ENCODE results near the gene IFRD2.

The IFRD2 gene

GRCh38 chr3:50237754-50238548 is 54.3 kb downstream of the IFRD2 start:
- TF ChIP-seq MYC (IDR thresholded peaks at IDR 0.05; ENCODE audit: low read depth, low read length) (0 out of 2 replicates have a peak, but pooled peaks have one; percentile 3), MAX (IDR thresholded peaks at IDR 0.05; ENCODE audit: low read depth, low read length) (peak; percentile 49), POLR2A (IDR thresholded peaks at IDR 0.05; ENCODE audit: extremely low read depth, insufficient read length) (peak; percentile 33), CTCF (IDR thresholded peaks at IDR 0.05; ENCODE audit: low read depth, low read length) (no peak)
- H3K4me3 ChIP-seq (ENCODE audit: low read depth, low read length) = peak overlapping the region; percentile 78
- DNase-seq (ENCODE audit: low read depth) = peak; percentile 93
